SU-DHL-6 (cell line): Measurements from ENCODE around the gene IFNA17.

Experiments
- H2AFZ ChIP-seq: fragments of 200-600 bp; sonication (generic); 2 replicates; pipeline ENCODE4 v1.6.1; 2014; ENCODE audit warnings: low read depth, mild to moderate bottlenecking, moderate library complexity, mixed read lengths, antibody characterized with exemption, low read length; ENCODE audit not compliant: severe bottlenecking
- H3F3A ChIP-seq: fragments of 200-600 bp; shearing (Covaris generic); 2 replicates; pipeline ENCODE4 v1.6.0; 2016; ENCODE audit warnings: antibody characterized with exemption, mild to moderate bottlenecking; ENCODE audit not compliant: insufficient read depth
- H3K27ac ChIP-seq: fragments of 200-600 bp; sonication (generic); 2 replicates; pipeline ENCODE4 v1.5.1; 2016; ENCODE audit warnings: low read depth, mild to moderate bottlenecking, low read length, moderate library complexity, mixed read lengths
- H3K27me3 ChIP-seq: fragments of 200-600 bp; sonication (generic), shearing (Covaris generic); 2 replicates; pipeline ENCODE4 v1.6.0; 2014; ENCODE audit warnings: mild to moderate bottlenecking, low read length
- H3K36me3 ChIP-seq: fragments of 200-600 bp; sonication (generic); 2 replicates; pipeline ENCODE4 v1.6.1; 2014; ENCODE audit warnings: mild to moderate bottlenecking, low read length, mixed read lengths
- H3K4me2 ChIP-seq: fragments of 300-600, 200-600 bp; shearing (Covaris generic), sonication (generic); 2 replicates; pipeline ENCODE4 v1.6.0; 2014; ENCODE audit warnings: low read length, low read depth, mild to moderate bottlenecking; ENCODE audit not compliant: poor library complexity, severe bottlenecking
- H3K4me3 ChIP-seq: fragments of 200-600 bp; sonication (generic); 2 replicates; pipeline ENCODE4 v1.5.1; 2014; ENCODE audit warnings: antibody characterized with exemption, low read length, mild to moderate bottlenecking, mixed read lengths; ENCODE audit not compliant: insufficient read depth, poor library complexity, severe bottlenecking
- H3K79me2 ChIP-seq: fragments of 200-600 bp; sonication (generic); 2 replicates; pipeline ENCODE4 v1.6.1; 2014; ENCODE audit warnings: mild to moderate bottlenecking, low read length, moderate library complexity; ENCODE audit not compliant: insufficient read depth
- H3K9ac ChIP-seq: fragments of 200-600 bp; sonication (generic); 2 replicates; pipeline ENCODE4 v1.7.0; 2014; ENCODE audit warnings: mild to moderate bottlenecking, low read length
- H3K9me2 ChIP-seq: fragments of 200-600 bp; sonication (generic); replicated peaks from 2 replicates; pipeline ENCODE4 v1.6.1; 2014; ENCODE audit warnings: low read length; ENCODE audit not compliant: insufficient read depth
- H3K9me3 ChIP-seq: fragments of 200-600 bp; sonication (generic); 2 replicates; pipeline ENCODE4 v1.6.1; 2014; ENCODE audit warnings: low read length, mixed read lengths; ENCODE audit not compliant: insufficient read depth
- H4K20me1 ChIP-seq: fragments of 200-600 bp; sonication (generic); 2 replicates; pipeline ENCODE4 v1.6.1; 2014; ENCODE audit warnings: low read depth, mild to moderate bottlenecking, antibody characterized with exemption, low read length, moderate library complexity, mixed read lengths
- CTCF ChIP-seq: fragments of 200-600 bp; sonication (generic); IDR thresholded peaks from one replicate; pipeline ENCODE4 v1.5.1; 2017; ENCODE audit warnings: antibody characterized with exemption, mild to moderate bottlenecking, low read length, moderate library complexity; ENCODE audit not compliant: insufficient read depth, poor library complexity, severe bottlenecking
- EZH2phosphoT487 ChIP-seq: fragments of 200-600 bp; sonication (generic), shearing (Covaris generic); conservative IDR thresholded peaks from 2 replicates; pipeline ENCODE4 v1.6.1; 2018; ENCODE audit warnings: mild to moderate bottlenecking, antibody characterized with exemption, low read length, moderate library complexity, mixed read lengths

IFNA17 gene

GRCh38 chr9:21266733-21267484 lies 38.9 kb upstream of the IFNA17 start:
- no peaks in the 10 kb centered on the region for H3K9me2 ChIP-seq
- H3K27me3 ChIP-seq = no peaks in the 10 kb centered on the region

GRCh38 chr9:21265421-21266189 lies 37.6 kb upstream of the IFNA17 start:
- no peaks in the 10 kb centered on the region for H3K9me3 ChIP-seq
- no peaks in the 10 kb centered on the region for H3K9me2 ChIP-seq
- no peak overlapping the region for H2AFZ ChIP-seq
- no peaks in the 10 kb centered on the region for H3K27me3 ChIP-seq
- no peak overlapping the region for H3K9ac ChIP-seq
- no peak overlapping the region for H3K4me2 ChIP-seq
- H3K79me2 ChIP-seq = no peaks in the 10 kb centered on the region
- no peak overlapping the region for H3K4me3 ChIP-seq
- H3K27ac ChIP-seq = no peak overlapping the region
- no peaks in the 10 kb centered on the region for H3K36me3 ChIP-seq
- no peak for TF ChIP-seq CTCF
- no peak for TF ChIP-seq EZH2phosphoT487
- H3F3A ChIP-seq = no peaks in the 10 kb centered on the region
- no peaks in the 10 kb centered on the region for H4K20me1 ChIP-seq

More at GRCh38 chr9:21266733-21267484, 38.9 kb upstream of the IFNA17 start:
- TF ChIP-seq EZH2phosphoT487 (no peak), CTCF (no peak)
- Histone ChIP-seq H3K4me2 (no peak overlapping the region), H3K4me3 (no peak overlapping the region), H3K79me2 (no peaks in the 10 kb centered on the region), H3K9ac (no peak overlapping the region), H3F3A (no peaks in the 10 kb centered on the region), H3K36me3 (no peaks in the 10 kb centered on the region), H3K9me3 (no peaks in the 10 kb centered on the region), H4K20me1 (no peaks in the 10 kb centered on the region), H2AFZ (no peak overlapping the region), H3K27ac (no peak overlapping the region)

DNA sequence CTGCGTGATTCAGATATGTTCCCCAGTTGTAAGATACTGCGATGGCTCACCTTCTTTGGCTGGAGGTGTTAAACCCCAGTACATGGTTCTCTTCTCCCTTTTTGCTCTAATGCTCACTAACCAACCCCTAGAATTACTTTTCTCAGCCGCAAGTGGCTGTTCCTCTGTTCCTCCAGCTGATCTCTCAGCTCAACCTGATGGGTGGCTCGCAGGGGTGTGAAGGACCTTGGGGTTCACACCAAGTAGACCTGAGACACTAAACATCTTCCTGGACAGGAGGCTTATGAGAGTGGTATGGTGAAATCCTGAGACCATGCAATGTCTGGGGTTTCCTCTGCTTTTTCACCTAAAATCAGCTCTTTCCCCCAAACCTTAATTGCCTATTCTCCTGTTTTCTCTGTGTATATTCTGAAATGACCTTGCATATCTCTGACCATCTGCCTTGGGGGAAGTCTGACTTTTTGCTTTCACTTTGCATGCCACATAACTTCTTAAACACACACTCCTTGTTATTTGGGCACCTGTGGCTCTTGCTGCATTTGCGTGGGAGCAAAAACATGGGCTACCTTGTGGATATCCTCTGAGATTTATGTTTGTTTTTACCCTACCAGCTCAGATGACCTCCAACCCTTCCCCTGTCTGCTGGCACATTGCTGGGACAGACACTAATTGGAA lies 27.7 kb upstream of the IFNA17 start:
- Histone ChIP-seq H3K27me3 (no peaks in the 10 kb centered on the region), H3K36me3 (no peaks in the 10 kb centered on the region), H3K4me2 (no peak overlapping the region), H3K79me2 (no peaks in the 10 kb centered on the region), H3K9me2 (no peaks in the 10 kb centered on the region), H4K20me1 (no peaks in the 10 kb centered on the region), H3F3A (no peaks in the 10 kb centered on the region), H3K9ac (no peak overlapping the region), H2AFZ (no peak overlapping the region), H3K4me3 (no peak overlapping the region), H3K27ac (no peak overlapping the region), H3K9me3 (no peaks in the 10 kb centered on the region)
- TF ChIP-seq EZH2phosphoT487 (no peak), CTCF (no peak)
